Measurements from ENCODE around the gene PRKN.

DNA sequence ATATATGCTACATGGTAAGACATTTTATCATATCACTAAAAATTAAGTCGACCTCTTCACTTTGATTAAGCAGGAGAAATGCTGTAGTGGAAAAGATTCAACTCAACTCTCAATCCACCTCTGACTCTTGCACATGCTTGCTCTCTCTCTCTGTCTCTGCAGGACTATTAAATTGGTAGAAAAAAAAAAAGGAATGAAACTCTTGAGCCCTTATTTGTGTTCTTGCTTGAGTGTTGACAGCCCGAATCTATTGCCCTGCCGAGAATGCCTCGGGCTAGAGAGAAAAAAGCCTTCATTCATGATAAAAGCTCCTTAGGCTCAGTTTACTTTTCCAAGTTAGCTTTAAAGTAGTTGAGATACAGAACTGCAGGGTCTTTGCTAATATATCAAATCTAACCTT is 722.2 kb downstream of the PRKN start:
- TF ChIP-seq, protein P1, sequence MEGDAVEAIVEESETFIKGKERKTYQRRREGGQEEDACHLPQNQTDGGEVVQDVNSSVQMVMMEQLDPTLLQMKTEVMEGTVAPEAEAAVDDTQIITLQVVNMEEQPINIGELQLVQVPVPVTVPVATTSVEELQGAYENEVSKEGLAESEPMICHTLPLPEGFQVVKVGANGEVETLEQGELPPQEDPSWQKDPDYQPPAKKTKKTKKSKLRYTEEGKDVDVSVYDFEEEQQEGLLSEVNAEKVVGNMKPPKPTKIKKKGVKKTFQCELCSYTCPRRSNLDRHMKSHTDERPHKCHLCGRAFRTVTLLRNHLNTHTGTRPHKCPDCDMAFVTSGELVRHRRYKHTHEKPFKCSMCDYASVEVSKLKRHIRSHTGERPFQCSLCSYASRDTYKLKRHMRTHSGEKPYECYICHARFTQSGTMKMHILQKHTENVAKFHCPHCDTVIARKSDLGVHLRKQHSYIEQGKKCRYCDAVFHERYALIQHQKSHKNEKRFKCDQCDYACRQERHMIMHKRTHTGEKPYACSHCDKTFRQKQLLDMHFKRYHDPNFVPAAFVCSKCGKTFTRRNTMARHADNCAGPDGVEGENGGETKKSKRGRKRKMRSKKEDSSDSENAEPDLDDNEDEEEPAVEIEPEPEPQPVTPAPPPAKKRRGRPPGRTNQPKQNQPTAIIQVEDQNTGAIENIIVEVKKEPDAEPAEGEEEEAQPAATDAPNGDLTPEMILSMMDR (IDR thresholded peaks at IDR 0.05; ENCODE audit: poor library complexity), result no peak
- no peak for TF ChIP-seq EZH2 (IDR thresholded peaks at IDR 0.05; ENCODE audit: borderline replicate concordance)
